DND-41 (cell line): ENCODE measurements around the gene GNE.

ENCODE experiments used
- CTCF ChIP-seq: IDR thresholded peaks from 2 replicates; pipeline ENCODE4 v1.5.1; 2012; ENCODE audit warnings: borderline replicate concordance, low read length, moderate library complexity, mild to moderate bottlenecking; ENCODE audit not compliant: poor library complexity, severe bottlenecking; ENCODE audit errors: extremely low read depth
- EZH2 ChIP-seq: IDR thresholded peaks from 3 replicates; pipeline ENCODE4 v1.6.1; 2012; ENCODE audit warnings: borderline replicate concordance, low read depth, mild to moderate bottlenecking, moderate library complexity, low read length, inconsistent platforms; ENCODE audit not compliant: severe bottlenecking

- TF ChIP-seq EZH2 (no peak), CTCF (no peak)
Observed at GRCh38 chr9:36192196-36192595, 66.1 kb downstream of the GNE start.
